HL-60/S4 treated with retinoic acid at 250 ng/mL for 4 days and 3 days (cell line): ENCODE measurements around the gene ARHGAP22.

ENCODE experiments used
- in situ Hi-C: fragments of 300-500 bp; cut with MboI; formaldehyde crosslinking; loops from 2 replicates; pipeline ENCODE4 v1.7.0; 2022; ENCODE audit warnings: low sequenced_read_pairs

Gene ARHGAP22

GRCh38 chr10:48590945-48591344, 13.9 kb downstream of the ARHGAP22 start:
- in situ Hi-C loops = no loop called here

GRCh38 chr10:48589266-48589665, 15.6 kb downstream of the ARHGAP22 start:
- in situ Hi-C loops = no loop called here

GRCh38 chr10:48587819-48588218, 17.1 kb downstream of the ARHGAP22 start:
- in situ Hi-C loops = no loop called here

GRCh38 chr10:48587101-48587500, 17.8 kb downstream of the ARHGAP22 start:
- in situ Hi-C loops = no loop called here

- in situ Hi-C loops = no loop called here
These were observed 21.9 kb downstream of the ARHGAP22 start for GRCh38 chr10:48582970-48583369.

- in situ Hi-C loops = no loop called here
These were observed 24.6 kb downstream of the ARHGAP22 start for GRCh38 chr10:48580236-48580635.

- in situ Hi-C loops = no loop called here
These were observed 25.5 kb downstream of the ARHGAP22 start for GRCh38 chr10:48579251-48579960.

GRCh38 chr10:48577158-48577557, 27.7 kb downstream of the ARHGAP22 start:
- in situ Hi-C loops = no loop called here

- in situ Hi-C loops = no loop called here
These were observed 28.4 kb downstream of the ARHGAP22 start for GRCh38 chr10:48576501-48576900.

- in situ Hi-C loops = no loop called here
These were observed 29.0 kb downstream of the ARHGAP22 start for GRCh38 chr10:48575901-48576300.

GRCh38 chr10:48574817-48575380, 30.0 kb downstream of the ARHGAP22 start:
- in situ Hi-C loops = loop anchor here (25.0 kb wide), 1 partner anchor 937 kb away; no protein-coding TSS in a partner anchor

GRCh38 chr10:48574322-48574796, 30.5 kb downstream of the ARHGAP22 start:
- in situ Hi-C loops = loop anchor here (25.0 kb wide), 1 partner anchor 938 kb away; no protein-coding TSS in a partner anchor

- in situ Hi-C loops = loop anchor here (25.0 kb wide), 1 partner anchor 939 kb away; no protein-coding TSS in a partner anchor
These were observed 31.8 kb downstream of the ARHGAP22 start for GRCh38 chr10:48573045-48573444.

GRCh38 chr10:48572414-48572813, 32.5 kb downstream of the ARHGAP22 start:
- in situ Hi-C loops = loop anchor here (25.0 kb wide), 1 partner anchor 940 kb away; no protein-coding TSS in a partner anchor

GRCh38 chr10:48568546-48568945, 36.3 kb downstream of the ARHGAP22 start:
- in situ Hi-C loops = loop anchor here (25.0 kb wide), 1 partner anchor 944 kb away; no protein-coding TSS in a partner anchor

GRCh38 chr10:48568131-48568530, 36.7 kb downstream of the ARHGAP22 start:
- in situ Hi-C loops = loop anchor here (25.0 kb wide), 1 partner anchor 944 kb away; no protein-coding TSS in a partner anchor

- in situ Hi-C loops = loop anchor here (25.0 kb wide), 1 partner anchor 945 kb away; no protein-coding TSS in a partner anchor
These were observed 37.5 kb downstream of the ARHGAP22 start for GRCh38 chr10:48567346-48567745.

- in situ Hi-C loops = loop anchor here (25.0 kb wide), 1 partner anchor 948 kb away; no protein-coding TSS in a partner anchor
These were observed 40.3 kb downstream of the ARHGAP22 start for GRCh38 chr10:48564466-48565160.

- in situ Hi-C loops = loop anchor here (10.0 to 25.0 kb wide), 2 partner anchors 97 to 955 kb away; no protein-coding TSS in a partner anchor
These were observed 47.3 kb downstream of the ARHGAP22 start for GRCh38 chr10:48557511-48558123.

GRCh38 chr10:48556713-48557112, 48.2 kb downstream of the ARHGAP22 start:
- in situ Hi-C loops = loop anchor here (10.0 to 25.0 kb wide), 2 partner anchors 98 to 956 kb away; no protein-coding TSS in a partner anchor

GRCh38 chr10:48556065-48556464, 48.8 kb downstream of the ARHGAP22 start:
- in situ Hi-C loops = loop anchor here (10.0 to 25.0 kb wide), 2 partner anchors 99 to 956 kb away; no protein-coding TSS in a partner anchor
